HG03039 (cell line): ENCODE measurements around the gene FRRS1L.
A peak's percentile ranks its signal among the peaks of the same experiment; 100 is the strongest.
"Not testable (repeated sequence)": the region's sequence is repeated elsewhere in the genome, so short reads cannot be mapped to it uniquely, and the experiment has no call there.

Experiments
- ATAC-seq: cut with Tn5 transposase; IDR thresholded peaks from one replicate; pipeline ENCODE4 v1.9.1; 2021; ENCODE audit warnings: mild to moderate bottlenecking, moderate library complexity; ENCODE audit not compliant: unreplicated experiment

FRRS1L gene

GRCh38 chr9:109133533-109133932 is 33.5 kb downstream of the FRRS1L start:
- ATAC-seq: no peak

DNA sequence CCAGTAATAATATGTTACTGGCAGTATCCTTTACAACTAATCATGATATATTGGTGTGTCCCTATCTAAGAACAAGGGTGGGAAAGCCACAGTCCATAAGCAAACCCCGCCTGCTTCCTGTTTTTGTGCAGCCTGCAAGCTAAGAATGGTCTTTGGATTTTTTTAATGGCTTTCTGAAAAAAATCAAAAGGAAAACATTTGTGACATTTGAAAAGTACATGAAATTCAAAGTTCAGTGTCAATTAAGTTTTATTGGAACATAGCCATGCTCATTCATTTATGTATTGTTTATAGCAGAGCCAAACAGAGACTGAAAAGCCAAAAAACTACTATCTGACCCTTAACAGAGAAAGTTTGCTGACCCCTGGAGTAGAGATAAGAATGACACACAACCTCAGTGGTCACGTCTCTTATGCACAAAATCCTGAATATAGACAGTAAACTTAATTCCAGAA is 34.5 kb downstream of the FRRS1L start:
- ATAC-seq: no peak

GRCh38 chr9:109129470-109130197 is 37.4 kb downstream of the FRRS1L start:
- no peak for ATAC-seq

DNA sequence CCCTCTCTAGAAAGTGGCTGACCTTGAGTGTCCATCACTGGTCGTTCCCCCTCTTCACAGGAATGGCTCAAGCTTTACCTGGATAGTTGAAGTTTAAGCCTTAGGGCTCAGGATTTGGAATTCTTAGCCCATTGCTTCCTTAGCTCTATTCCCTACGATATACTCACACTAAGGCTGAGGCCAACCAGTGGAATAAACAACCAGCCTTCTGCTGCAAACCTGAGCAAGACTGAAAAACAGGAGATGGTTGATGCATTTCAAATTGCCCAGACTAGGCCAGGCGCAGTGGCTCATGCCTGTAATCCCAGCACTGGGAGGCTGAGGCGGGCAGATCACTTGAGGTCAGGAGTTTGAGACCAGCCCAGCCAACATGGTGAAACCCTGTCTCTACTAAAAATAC is 40.4 kb downstream of the FRRS1L start:
- ATAC-seq: not testable (repeated sequence)

DNA sequence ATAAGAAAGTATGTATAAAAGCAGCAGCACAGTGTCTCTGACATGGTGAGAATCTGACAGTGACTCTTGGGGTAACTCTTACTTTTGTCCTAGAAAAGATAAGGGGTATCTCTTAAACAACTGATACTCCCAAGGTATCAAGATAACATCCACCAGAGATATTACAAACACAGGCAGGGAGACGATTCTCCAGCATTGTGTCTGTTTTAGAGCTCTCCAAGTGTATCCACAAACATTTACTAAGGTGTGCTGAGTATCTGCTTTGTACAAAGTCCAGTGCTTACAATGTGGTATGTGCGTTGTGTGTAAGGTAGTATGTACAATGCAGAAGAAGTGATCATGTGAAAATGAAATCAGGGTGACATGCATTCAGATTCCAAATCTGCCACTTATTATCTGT is 42.9 kb downstream of the FRRS1L start:
- ATAC-seq: no peak

DNA sequence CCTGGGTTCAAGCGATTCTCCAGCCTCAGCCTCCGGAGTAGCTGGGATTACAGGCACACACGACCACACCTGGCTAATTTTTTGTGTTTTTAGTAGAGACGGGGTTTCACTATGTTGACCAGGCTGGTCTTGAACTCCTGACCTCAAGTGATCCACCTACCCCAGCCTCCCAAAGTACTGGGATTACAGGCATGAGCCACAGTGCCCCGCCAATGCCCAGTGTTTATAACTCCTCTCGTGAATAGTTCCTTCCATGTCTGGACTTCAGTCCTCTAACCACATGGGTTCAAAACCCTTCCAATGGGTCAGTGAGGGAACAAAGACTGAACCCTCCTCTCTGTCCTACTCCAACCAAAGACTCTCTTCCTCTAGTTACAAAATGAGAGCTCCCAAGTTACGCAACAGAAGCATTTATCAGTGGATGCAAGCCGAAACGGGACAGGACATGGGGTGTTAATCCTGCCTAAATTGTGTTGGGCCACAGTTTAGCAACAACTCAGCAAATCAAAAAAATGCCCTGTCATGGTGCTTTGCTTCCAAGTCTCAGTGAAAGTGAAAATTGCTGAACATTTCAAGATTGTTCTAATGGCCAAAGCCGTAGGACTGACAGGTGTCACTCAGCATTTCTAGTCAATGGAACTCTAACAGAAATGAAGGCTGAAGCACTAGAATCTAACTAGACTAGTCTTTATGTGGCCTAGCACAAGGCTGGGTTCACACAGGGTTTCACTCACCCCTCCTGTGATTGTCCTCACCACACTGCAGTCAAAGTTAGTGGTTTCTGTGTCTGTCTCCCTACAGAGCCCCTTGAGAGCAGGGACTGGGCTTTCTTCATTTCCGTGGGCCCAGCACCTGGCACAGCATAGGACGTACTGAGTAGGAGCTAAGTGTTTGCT is 44.1 kb downstream of the FRRS1L start:
- no peak for ATAC-seq

DNA sequence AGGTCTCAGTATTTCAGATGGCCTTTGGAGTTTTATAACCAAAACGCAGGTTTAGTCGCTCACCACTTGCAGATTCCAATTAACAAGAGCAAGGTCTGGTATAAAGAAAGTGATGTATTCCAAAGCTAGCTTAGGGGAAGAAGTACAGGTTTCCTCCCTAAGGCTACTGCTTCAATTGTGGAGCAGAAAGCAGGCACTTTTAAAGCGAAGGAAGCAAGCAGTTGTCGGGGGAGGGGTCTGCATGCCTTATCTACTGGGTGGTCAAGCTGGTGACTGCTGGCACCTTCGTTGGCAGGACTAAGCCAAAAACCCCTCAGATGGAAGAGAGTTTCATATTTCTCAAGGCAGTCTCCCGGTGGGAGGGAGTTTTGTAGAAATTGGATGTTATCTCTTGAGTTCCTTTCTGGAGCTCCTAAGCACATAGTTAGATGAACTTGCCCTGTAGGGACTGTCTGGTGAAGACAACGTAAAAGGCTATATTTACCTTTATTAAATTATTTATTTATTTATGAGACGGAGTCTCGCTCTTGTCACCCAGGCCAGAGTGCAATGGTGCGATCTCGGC is 45.7 kb downstream of the FRRS1L start:
- no peak for ATAC-seq

GRCh38 chr9:109120204-109120789 is 46.8 kb downstream of the FRRS1L start:
- ATAC-seq: no peak

DNA sequence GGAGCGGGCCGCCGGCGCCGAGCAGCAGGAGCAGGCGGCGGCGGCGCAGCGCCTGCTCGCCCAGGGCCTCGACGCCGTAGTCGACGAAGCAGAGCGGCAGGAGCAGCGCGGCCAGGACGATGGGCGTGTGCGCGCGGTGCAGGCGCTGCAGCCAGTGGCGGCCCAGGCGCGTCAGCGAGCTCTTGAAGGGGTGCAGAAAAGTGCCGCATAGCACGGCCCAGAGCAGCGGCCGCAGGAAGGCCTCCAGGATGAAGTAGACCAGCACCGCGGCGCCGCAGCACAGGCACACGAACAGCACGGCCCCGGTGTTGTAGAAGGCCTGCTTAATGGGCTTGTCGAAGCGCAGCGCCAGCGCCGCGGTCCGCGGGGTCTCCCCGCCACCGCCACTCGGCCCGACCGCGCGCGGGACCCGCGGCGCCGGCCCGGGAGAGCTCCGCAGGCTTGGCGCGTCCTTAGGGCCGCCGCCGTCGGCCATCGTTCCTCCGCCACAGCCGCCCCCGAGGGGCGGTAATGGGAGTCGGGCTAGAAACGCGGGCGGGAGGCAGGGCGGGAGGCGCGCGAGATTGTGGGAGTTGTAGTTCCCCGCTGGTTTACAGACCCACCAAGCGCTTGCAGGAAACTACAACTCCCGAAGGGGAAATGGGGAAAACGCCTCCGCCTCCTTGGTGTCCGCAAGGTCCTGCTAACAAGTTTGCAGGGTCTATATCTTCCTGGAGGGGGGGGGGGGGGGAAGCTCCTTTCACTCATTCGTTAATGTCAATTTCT is 47.4 kb downstream of the FRRS1L start, which contains the start of gene TMEM245:
TSS of gene TMEM245 (minus strand) at position 509 of the 765 bp plus-strand sequence. CDS start at position 475, 34 bp downstream.
- ATAC-seq: peak; percentile 89

DNA sequence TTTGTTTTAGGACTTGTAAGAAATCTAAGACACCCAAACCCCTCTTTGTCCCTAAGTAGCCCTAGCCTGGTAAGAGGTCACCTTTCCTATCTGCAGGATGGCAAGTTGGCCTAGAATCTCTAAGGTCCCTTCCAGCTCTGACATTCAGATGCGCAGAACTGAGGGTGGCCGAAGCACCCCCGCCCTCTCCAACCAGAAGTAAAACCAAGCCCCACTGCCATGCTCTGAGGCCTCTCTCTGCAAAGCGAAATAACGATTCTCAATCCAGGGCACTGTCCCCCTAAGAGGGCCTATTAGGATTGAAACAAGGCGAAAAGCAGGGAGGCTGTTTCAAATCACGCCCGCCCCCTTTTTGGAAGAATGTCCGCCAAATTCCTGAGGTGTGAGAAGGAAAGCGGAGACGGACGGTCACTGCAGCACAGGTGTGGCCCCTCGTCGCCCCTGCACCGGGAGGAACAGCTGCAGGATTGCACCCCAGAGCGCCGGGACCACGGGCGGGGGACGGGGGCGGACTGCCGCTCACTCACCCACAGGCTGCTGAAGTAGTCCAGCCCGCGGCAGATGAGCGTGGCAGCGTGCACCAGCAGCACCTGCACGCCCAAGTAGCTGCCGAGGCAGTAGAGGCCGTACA is 48.1 kb downstream of the FRRS1L start:
- no peak for ATAC-seq

- no peak for ATAC-seq
Observed at GRCh38 chr9:109117856-109118807, 48.9 kb downstream of the FRRS1L start.

DNA sequence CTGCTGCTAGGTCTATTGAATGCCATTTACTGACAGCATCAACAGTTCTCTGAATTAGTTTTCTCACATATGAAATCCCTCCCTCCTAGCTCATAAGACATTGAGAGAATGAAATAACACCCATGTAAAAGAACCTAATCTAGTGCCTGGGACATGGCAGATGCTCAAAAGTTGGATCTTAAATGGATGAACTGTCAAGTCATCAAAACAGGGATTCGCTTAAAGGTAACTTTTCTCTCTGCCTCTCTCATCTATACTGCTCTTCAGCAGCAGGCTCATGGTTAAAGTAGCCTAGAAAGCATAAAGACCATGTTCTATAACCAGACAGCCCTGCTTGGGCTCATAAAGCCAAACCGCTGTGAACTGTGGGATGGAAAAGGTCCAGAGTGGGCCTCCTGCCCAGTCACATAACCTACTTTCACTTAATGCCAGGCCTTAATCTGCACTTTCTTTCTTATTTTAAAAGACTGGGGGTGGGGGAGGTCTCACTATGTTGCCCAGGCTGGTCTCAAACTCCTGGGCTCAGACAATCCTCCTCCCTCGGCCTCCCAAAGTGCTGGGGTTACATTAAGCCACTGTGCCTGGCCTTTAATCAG is 51.0 kb downstream of the FRRS1L start:
- ATAC-seq: no peak

DNA sequence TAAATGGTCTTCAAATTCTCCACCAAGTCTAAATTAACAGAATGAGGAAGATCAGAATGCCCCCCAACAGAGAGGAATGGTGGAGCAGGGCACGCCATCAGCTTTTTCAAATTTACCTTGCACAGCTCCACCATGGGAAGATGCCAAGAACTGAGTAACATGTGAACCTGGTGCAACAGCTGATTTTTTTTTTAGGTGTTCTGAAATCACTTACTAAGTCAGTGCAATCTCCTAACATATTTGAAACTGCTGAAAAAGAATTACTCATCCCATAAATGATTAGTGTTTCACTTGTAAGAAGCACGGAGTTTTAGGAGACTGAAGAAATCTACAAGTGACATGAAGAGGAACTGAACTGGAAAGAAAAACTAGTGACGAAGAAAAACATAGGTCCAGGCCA is 52.4 kb downstream of the FRRS1L start:
- ATAC-seq: no peak

DNA sequence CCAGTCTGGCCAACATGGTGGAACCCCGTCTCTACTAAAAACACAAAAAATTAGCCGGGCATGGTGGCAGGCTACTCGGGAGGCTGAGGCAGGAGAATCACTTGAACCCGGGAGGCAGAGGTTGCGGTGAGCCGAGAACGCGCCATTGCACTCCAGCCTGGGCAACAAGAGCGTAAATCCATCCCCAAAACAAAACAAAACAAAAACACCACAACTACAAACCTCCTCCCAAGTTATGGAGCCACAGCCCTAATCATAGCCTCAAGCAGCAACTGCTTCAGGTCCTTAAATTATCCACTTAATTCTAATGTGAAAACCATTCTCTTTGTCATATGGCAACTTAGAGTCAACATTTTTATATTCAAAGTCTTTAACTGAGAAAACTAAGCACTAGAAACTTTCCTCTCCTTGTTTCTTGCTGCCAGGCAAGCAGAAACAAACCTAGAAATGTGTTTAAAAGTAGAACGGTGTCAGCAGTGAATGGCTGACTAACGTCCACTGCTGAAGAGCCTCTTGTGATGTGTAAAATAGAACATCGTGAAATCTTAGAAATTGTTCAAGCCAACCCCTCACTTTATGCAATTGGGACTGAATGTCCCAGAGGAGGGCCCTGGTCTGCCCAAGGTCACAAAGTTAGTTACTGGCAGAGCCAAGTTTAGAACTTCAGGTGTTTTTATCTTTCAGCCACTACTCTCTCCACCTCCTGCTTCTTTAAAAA is 53.0 kb downstream of the FRRS1L start:
- no peak for ATAC-seq

- ATAC-seq: no peak
Observed at GRCh38 chr9:109113254-109113653, 53.8 kb downstream of the FRRS1L start.

DNA sequence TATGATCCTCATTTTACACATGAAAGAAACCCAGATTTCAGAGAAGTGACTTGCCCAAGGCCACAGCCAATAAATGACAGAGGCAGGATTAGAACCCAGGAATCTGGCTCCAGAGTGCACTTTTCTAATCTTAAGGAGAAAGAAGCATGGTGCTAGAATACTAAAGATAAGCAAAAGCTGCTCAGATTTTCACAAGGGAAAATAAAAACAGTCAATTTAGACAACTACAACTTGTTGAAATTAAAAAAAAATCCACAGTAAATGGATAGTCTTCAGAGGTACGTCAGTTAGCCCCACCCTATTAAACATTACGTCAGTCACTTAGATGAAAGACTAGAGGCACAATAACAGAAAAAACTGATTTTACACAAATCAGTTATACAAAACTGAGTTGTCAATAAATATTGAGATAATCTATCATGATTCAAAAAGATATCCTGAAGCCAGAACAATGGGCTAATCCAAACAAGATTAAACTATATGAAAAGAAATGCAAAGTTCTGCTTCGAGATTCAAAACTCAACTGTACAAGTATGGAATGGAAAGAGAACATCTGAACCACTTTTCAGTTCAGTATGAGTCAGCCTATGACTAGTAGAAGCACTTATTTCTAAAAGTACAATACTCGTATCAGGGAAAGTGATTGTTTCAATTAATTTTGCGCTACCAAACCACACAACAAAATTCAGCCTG is 56.6 kb downstream of the FRRS1L start:
- peak; percentile 77 for ATAC-seq

DNA sequence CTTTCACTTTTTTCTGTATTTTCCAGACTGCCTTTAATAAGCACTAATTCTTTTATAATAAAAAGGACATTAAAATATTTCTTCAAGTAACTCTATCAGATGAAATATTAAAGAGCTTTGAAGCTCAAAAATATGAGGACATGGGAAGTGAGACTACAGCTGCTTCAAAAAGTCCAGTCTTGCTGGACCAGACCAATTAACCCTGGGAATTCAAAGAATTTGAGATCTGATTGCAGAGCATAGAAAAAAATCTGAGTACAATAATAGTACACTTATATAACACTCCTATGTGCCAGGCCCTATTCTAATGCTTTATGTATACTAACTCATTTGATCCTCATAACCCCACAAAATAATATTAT is 57.1 kb downstream of the FRRS1L start:
- no peak for ATAC-seq
